ENCODE results near the gene NT5M.

DNA sequence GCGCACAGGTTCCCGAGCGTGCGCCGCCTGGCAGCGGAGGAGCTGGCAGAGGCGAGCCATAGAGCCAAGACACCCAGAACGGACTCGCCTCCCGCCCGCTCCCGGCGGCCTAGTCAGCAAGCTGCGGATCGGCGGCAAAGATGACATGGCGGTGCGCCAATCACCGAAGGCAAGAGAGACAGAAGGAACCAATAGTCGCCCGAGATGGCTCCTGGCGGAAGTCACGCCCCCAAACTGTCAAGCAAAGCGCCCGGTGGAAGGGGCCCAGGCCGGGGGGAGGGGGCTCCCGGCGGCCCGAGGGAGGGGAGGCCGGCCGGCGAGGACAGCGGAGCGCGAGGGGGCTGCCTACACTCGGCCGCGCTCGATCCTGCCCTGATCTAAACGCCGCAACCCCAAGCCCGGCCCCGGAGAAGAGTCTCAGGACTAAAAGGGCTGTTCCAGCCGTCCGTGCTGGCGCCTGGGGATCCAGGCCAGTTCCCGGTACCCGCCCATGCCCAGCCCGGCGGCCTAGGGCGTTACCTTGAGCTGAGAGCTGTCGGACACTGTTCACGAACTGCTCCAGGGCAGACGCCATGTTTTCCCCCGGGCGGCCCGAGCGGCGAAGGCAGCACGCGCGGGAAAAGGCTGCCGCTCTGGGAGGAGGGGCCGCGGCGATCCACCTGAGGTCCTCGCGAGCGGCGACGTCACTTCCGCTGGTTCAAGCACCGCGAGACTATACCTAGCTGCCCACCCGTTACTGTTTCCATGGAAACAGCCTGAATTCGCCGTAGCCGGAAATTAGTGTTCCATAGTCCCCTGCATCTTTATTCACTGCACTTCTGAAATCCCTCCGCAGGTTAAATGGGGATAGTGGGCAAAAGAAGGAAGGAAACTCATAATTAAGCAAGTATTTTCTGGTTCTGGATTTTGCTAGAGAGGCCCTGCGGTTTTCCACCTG is 22.3 kb upstream of the NT5M start, which contains the start of gene COPS3:
- TF ChIP-seq, protein P1, sequence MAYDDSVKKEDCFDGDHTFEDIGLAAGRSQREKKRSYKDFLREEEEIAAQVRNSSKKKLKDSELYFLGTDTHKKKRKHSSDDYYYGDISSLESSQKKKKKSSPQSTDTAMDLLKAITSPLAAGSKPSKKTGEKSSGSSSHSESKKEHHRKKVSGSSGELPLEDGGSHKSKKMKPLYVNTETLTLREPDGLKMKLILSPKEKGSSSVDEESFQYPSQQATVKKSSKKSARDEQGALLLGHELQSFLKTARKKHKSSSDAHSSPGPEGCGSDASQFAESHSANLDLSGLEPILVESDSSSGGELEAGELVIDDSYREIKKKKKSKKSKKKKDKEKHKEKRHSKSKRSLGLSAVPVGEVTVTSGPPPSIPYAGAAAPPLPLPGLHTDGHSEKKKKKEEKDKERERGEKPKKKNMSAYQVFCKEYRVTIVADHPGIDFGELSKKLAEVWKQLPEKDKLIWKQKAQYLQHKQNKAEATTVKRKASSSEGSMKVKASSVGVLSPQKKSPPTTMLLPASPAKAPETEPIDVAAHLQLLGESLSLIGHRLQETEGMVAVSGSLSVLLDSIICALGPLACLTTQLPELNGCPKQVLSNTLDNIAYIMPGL (CRISPR knock-in tag; IDR thresholded peaks at IDR 0.05): no peak
- TF ChIP-seq ATF3 (CRISPR knock-in tag; conservative IDR thresholded peaks at IDR 0.05) (no peak), TP53 (CRISPR knock-in tag; IDR thresholded peaks at IDR 0.05) (no peak), CTCF (IDR thresholded peaks at IDR 0.05) (no peak), ELF4 (CRISPR knock-in tag; IDR thresholded peaks at IDR 0.05; ENCODE audit: low read depth) (no peak), SMAD3 (CRISPR knock-in tag; IDR thresholded peaks at IDR 0.05; ENCODE audit: borderline replicate concordance) (no peak)
